CD14-positive monocyte (primary cell): ENCODE data around the gene BID. TPM values are rescaled to one million over a fixed set of nuclear protein-coding genes. Genes with fewer than 3 reads are reported as not detected.
A peak's percentile ranks its signal among the peaks of the same experiment; 100 is the strongest.

Experiments used
- DNase-seq, 3 donors: peaks; one replicate each; pipeline ENCODE4 v3.0.0-alpha.2; 2011 to 2022
- H2AFZ ChIP-seq: 2 replicates; pipeline ENCODE4 v1.6.0; 2012; ENCODE audit warnings: mild to moderate bottlenecking, low read depth, low read length, inconsistent platforms; ENCODE audit not compliant: insufficient read depth, poor library complexity, severe bottlenecking
- H3K27ac ChIP-seq, 2 donors: 1 replicate in 1 of 2; 2 replicates in 1 of 2; pipeline ENCODE4 v1.5.1; 2012 to 2013; ENCODE audit warnings: low read length in 2 of 2, control low read depth in 1 of 2, inconsistent platforms in 1 of 2, low read depth in 1 of 2, mild to moderate bottlenecking in 1 of 2
- H3K27me3 ChIP-seq, 2 donors: one replicate each; pipeline versions ENCODE4 v1.6.0 to v1.6.1; 2011 to 2013; ENCODE audit warnings: low read length in 2 of 2; ENCODE audit not compliant: control insufficient read depth in 2 of 2, insufficient read depth in 2 of 2
- H3K36me3 ChIP-seq, 2 donors: replicated peaks in 1 of 2; 1 replicate in 1 of 2; 2 replicates in 1 of 2; pipeline versions ENCODE4 v1.5.1 to v1.6.1; 2012 to 2013; ENCODE audit warnings: low read length in 2 of 2, control low read depth in 1 of 2, inconsistent platforms in 1 of 2, mild to moderate bottlenecking in 1 of 2; ENCODE audit not compliant: insufficient read depth in 2 of 2, control insufficient read depth in 1 of 2
- H3K4me1 ChIP-seq, 2 donors: 1 replicate in 1 of 2; 2 replicates in 1 of 2; pipeline versions ENCODE4 v1.5.1 to v1.6.1; 2012 to 2013; ENCODE audit warnings: low read length in 2 of 2, control low read depth in 1 of 2, inconsistent platforms in 1 of 2, mild to moderate bottlenecking in 1 of 2, moderate library complexity in 1 of 2; ENCODE audit not compliant: insufficient read depth in 2 of 2, control insufficient read depth in 1 of 2
- H3K4me2 ChIP-seq: replicated peaks from 2 replicates; pipeline ENCODE3; 2012; ENCODE audit warnings: low read length, moderate library complexity, mild to moderate bottlenecking; ENCODE audit not compliant: poor library complexity, severe bottlenecking; ENCODE audit errors: extremely low read depth
- H3K4me3 ChIP-seq, 3 experiments: fragments of 200-600 bp in 1 of 3; sonication (generic) in 1 of 3; replicated peaks in 1 of 3; 1 replicate in 2 of 3; 2 replicates in 1 of 3; pipeline ENCODE4 v1.5.1; 2011 to 2013; ENCODE audit warnings: low read length in 3 of 3, mild to moderate bottlenecking in 3 of 3, control low read depth in 2 of 3, low read depth in 2 of 3, inconsistent platforms in 1 of 3, moderate library complexity in 1 of 3
- H3K79me2 ChIP-seq: 2 replicates; pipeline ENCODE4 v1.6.0; 2012; ENCODE audit warnings: mild to moderate bottlenecking, control low read depth, inconsistent platforms, low read length, moderate library complexity; ENCODE audit not compliant: insufficient read depth
- H3K9ac ChIP-seq: 2 replicates; pipeline ENCODE4 v1.6.0; 2017; ENCODE audit warnings: low read length, mild to moderate bottlenecking; ENCODE audit not compliant: insufficient read depth, poor library complexity, severe bottlenecking
- H3K9me3 ChIP-seq, 2 donors: replicated peaks in 1 of 2; 1 replicate in 1 of 2; 2 replicates in 1 of 2; pipeline versions ENCODE4 v1.5.1 to v1.6.1; 2012 to 2013; ENCODE audit warnings: low read length in 2 of 2, control low read depth in 1 of 2; ENCODE audit not compliant: control insufficient read depth in 1 of 2, insufficient read depth in 1 of 2
- H4K20me1 ChIP-seq: 2 replicates; pipeline ENCODE4 v1.6.0; 2012; ENCODE audit warnings: mild to moderate bottlenecking, low read length, control low read depth, moderate library complexity; ENCODE audit not compliant: insufficient read depth
- H3K27ac Mint-ChIP-seq, 7 donors: one replicate each; pipeline ENCODE4 v1.8.0; 2020; ENCODE audit warnings: mild to moderate bottlenecking in 7 of 7, mixed read lengths in 7 of 7, moderate library complexity in 6 of 7, inconsistent platforms in 2 of 7
- H3K27me3 Mint-ChIP-seq, 3 donors: one replicate each; pipeline ENCODE4 v1.8.0; 2021 to 2022; ENCODE audit warnings: low read depth in 3 of 3, mild to moderate bottlenecking in 3 of 3, mixed read lengths in 3 of 3, moderate library complexity in 3 of 3, inconsistent platforms in 1 of 3
- H3K36me3 Mint-ChIP-seq, 2 donors: one replicate each; pipeline ENCODE4 v1.8.0; 2020; ENCODE audit warnings: mixed read lengths in 2 of 2, inconsistent platforms in 1 of 2, mild to moderate bottlenecking in 1 of 2
- H3K4me1 Mint-ChIP-seq: one replicate; pipeline ENCODE4 v1.8.0; 2020; ENCODE audit warnings: mild to moderate bottlenecking, mixed read lengths
- H3K4me3 Mint-ChIP-seq, 2 donors: one replicate each; pipeline ENCODE4 v1.8.0; 2020; ENCODE audit warnings: mild to moderate bottlenecking in 2 of 2, mixed read lengths in 2 of 2, moderate library complexity in 1 of 2
- H3K9me3 Mint-ChIP-seq, 7 donors: one replicate each; pipeline ENCODE4 v1.8.0; 2020 to 2022; ENCODE audit warnings: mixed read lengths in 7 of 7, mild to moderate bottlenecking in 6 of 7, moderate library complexity in 6 of 7, inconsistent platforms in 2 of 7
- WGBS: methylation state at CpG from one replicate; pipeline ENCODE4 v1.1.5; 2013; ENCODE audit warnings: missing lambda C conversion rate; ENCODE audit not compliant: insufficient coverage; 5-methylcytosine and 5-hydroxymethylcytosine counted together
- intact Hi-C, 2 donors: fragments of 100-400 bp; cut with micrococcal nuclease; formaldehyde crosslinking; loops; one replicate each; pipeline versions ENCODE4 v1.15.0 to v1.15.1; 2023
- polyA plus RNA-seq, 3 donors: library from polyadenylated mRNA; depleted of rRNA in 1 of 3; unstranded in 2 of 3; stranded (reverse) in 1 of 3; fragments of 300-500 nt in 2 of 3; fragments of >200 nt in 1 of 3; fragmentation: Illumina TruSeq in 2 of 3; gene quantifications; 1 replicate in 2 of 3; 2 replicates in 1 of 3; pipeline ENCODE4 v1.2.3, GENCODE V29; 2012 to 2021
- small RNA-seq: library from RNA; depleted of rRNA; stranded (forward); fragments of <200 nt; gene quantifications from one replicate; pipeline ENCODE3, GENCODE V24; 2012; ENCODE audit warnings: low read depth; ENCODE audit not compliant: insufficient read length
- TF ChIP-seq, protein P1 (sequence below): fragments of 200-600 bp; IDR thresholded peaks from one replicate; pipeline ENCODE4 v1.8.0; 2022; ENCODE audit warnings: antibody characterized with exemption, mild to moderate bottlenecking

BID gene
- polyA plus RNA-seq, 3 donors = 199 to 423 (median 391) TPM

DNA sequence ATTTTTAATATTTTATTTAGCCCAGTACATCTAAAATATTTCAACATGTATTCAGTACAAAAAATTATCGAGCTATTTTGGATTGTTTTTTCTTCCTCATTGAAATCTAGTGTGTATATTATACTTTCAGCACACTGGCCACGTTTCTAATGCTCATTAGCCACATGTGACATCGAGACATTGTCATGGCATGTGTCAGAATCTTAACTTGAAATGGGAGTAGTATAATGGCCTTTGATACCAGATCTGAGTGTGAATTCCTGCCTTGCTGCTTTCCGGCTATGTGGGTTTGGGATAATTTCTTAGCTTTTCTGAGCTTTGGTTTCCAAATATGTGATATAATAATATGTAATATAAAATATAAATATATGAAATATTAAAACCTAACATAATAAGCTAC, 81.4 kb downstream of the BID start:
- Histone ChIP-seq H3K27ac (no peak overlapping the region), H3K4me3 (no peak overlapping the region), H4K20me1 (no peaks in the 10 kb centered on the region), H3K36me3 (peaks cover 15 to 31% of the 10 kb centered on the region in 2 donors), H3K9me3 (no peaks in the 10 kb centered on the region), H3K9ac (no peak overlapping the region), H2AFZ (no peak overlapping the region), H3K79me2 (peaks cover 68% of the 10 kb centered on the region), H3K4me2 (no peak overlapping the region), H3K4me1 (peaks cover 42 to 49% of the 10 kb centered on the region in 2 donors), H3K27me3 (no peaks in the 10 kb centered on the region)
- H3K4me1 Mint-ChIP-seq = peaks cover 41% of the 10 kb centered on the region
- no peak overlapping the region for H3K27ac Mint-ChIP-seq
- no CpG with 5 or more reads among the region's 4 CpGs for WGBS
- H3K9me3 Mint-ChIP-seq = peaks cover 0 to 4% (median 0%) of the 10 kb centered on the region in 7 donors
- H3K4me3 Mint-ChIP-seq = no peak overlapping the region
- DNase-seq = no peak
- intact Hi-C loops = no loop called here
- H3K36me3 Mint-ChIP-seq = peaks cover 21 to 42% of the 10 kb centered on the region in 2 donors
- TF ChIP-seq, protein P1, sequence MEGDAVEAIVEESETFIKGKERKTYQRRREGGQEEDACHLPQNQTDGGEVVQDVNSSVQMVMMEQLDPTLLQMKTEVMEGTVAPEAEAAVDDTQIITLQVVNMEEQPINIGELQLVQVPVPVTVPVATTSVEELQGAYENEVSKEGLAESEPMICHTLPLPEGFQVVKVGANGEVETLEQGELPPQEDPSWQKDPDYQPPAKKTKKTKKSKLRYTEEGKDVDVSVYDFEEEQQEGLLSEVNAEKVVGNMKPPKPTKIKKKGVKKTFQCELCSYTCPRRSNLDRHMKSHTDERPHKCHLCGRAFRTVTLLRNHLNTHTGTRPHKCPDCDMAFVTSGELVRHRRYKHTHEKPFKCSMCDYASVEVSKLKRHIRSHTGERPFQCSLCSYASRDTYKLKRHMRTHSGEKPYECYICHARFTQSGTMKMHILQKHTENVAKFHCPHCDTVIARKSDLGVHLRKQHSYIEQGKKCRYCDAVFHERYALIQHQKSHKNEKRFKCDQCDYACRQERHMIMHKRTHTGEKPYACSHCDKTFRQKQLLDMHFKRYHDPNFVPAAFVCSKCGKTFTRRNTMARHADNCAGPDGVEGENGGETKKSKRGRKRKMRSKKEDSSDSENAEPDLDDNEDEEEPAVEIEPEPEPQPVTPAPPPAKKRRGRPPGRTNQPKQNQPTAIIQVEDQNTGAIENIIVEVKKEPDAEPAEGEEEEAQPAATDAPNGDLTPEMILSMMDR = no peak
- no peaks in the 10 kb centered on the region for H3K27me3 Mint-ChIP-seq

- H3K4me2 ChIP-seq = peak overlapping the region; percentile 54
- 20% methylated on average over 1 of the region's 3 CpGs for WGBS
- H3K9me3 ChIP-seq = no peaks in the 10 kb centered on the region
- no peaks in the 10 kb centered on the region for H4K20me1 ChIP-seq
- no peaks in the 10 kb centered on the region for H3K27me3 Mint-ChIP-seq
- peaks cover 86% of the 10 kb centered on the region for H3K79me2 ChIP-seq
- H2AFZ ChIP-seq = no peak overlapping the region
- intact Hi-C loops = no loop called here
- H3K36me3 ChIP-seq = peaks cover 0 to 3% of the 10 kb centered on the region in 2 donors
- H3K4me3 Mint-ChIP-seq = peak overlapping the region; percentile 49 to 55
- peak overlapping the region in 2 of 3 experiments; percentile 18 to 38 for H3K4me3 ChIP-seq
- peaks cover 36 to 46% of the 10 kb centered on the region in 2 donors for H3K4me1 ChIP-seq
- peak overlapping the region; percentile 56 to 66 for H3K27ac ChIP-seq
- peak in 2 of 3 donors; percentile 50 to 66 for DNase-seq
- peak overlapping the region; percentile 81 to 92 (median 89) for H3K27ac Mint-ChIP-seq
- H3K27me3 ChIP-seq = no peaks in the 10 kb centered on the region
- H3K4me1 Mint-ChIP-seq = peaks cover 34% of the 10 kb centered on the region
- no peak overlapping the region for H3K9ac ChIP-seq
- peaks cover 5 to 29% of the 10 kb centered on the region in 2 donors for H3K36me3 Mint-ChIP-seq
- TF ChIP-seq, protein P1 = no peak
- H3K9me3 Mint-ChIP-seq = peaks cover 0 to 3% (median 0%) of the 10 kb centered on the region in 7 donors
These were observed 90.0 kb downstream of the BID start for GRCh38 chr22:17684245-17684644.

Small RNA genes within 50 kb of the gene (small RNA-seq; reads per million reads assigned to genes)
- gene MIR3198-1 = not detected

Other genes with a start within 250 kb of the BID start
- gene SLC25A18, start 211.0 kb downstream of the BID start, polyA plus RNA-seq = under 1 TPM in 2 of 3 donors, not detected in 1; 0.10 to 0.11 TPM
- 100 to 1,000 TPM; 114 to 147 (median 144) TPM for gene ATP6V1E1, start 145.7 kb downstream of the BID start, polyA plus RNA-seq
- 10 to 100 TPM; 20.2 to 67.8 (median 53.0) TPM for gene BCL2L13, start 135.7 kb downstream of the BID start, polyA plus RNA-seq